Stimulated activated CD4-positive, alpha-beta T cell treated with anti-CD3 and anti-CD28 coated beads, Interleukin-15, amount 100 ng/mL, for 48 hours (primary cell): Measurements from ENCODE around the gene MYH7B.

Experiments
- DNase-seq, 2 donors: peaks; one replicate each; pipeline ENCODE4 v3.0.0-alpha.2; 2020; ENCODE audit warnings: low read depth in 2 of 2

The MYH7B gene

GRCh38 chr20:34955231-34956040 is at the start of gene MYH7B, which contains the start of gene GSS:
MYH7B (plus strand) TSS chr20:34955868; CDS start chr20:34978006, 22,138 bp downstream.
GSS (minus strand) TSS chr20:34955806; CDS start chr20:34951852, 3,954 bp downstream.
- peak; percentile 94 to 98 for DNase-seq

- DNase-seq, result no peak
Measured at GRCh38 chr20:34907616-34908469, 47.8 kb upstream of the MYH7B start.

- no peak for DNase-seq
Measured at GRCh38 chr20:34915131-34915530, 40.5 kb upstream of the MYH7B start.

GRCh38 chr20:34915749-34916455 is 39.8 kb upstream of the MYH7B start:
- no peak for DNase-seq

- DNase-seq, result no peak
Measured at GRCh38 chr20:34916774-34917354, 38.8 kb upstream of the MYH7B start.

GRCh38 chr20:34920055-34920454 is 35.6 kb upstream of the MYH7B start:
- DNase-seq, result peak in 1 of 2 donors; percentile 12

GRCh38 chr20:34921436-34921835 is 34.2 kb upstream of the MYH7B start:
- peak; percentile 11 to 14 for DNase-seq

GRCh38 chr20:34922654-34923381 is 32.9 kb upstream of the MYH7B start:
- no peak for DNase-seq

GRCh38 chr20:34923414-34923813 is 32.3 kb upstream of the MYH7B start:
- DNase-seq, result no peak

- no peak for DNase-seq
Measured at GRCh38 chr20:34925341-34925740, 30.3 kb upstream of the MYH7B start.

GRCh38 chr20:34925981-34926380 is 29.7 kb upstream of the MYH7B start:
- DNase-seq, result no peak

GRCh38 chr20:34926581-34926980 is 29.1 kb upstream of the MYH7B start:
- no peak for DNase-seq

GRCh38 chr20:34927736-34928135 is 27.9 kb upstream of the MYH7B start:
- DNase-seq, result no peak

- no peak for DNase-seq
Measured at GRCh38 chr20:34928411-34928810, 27.3 kb upstream of the MYH7B start.

GRCh38 chr20:34931771-34932170 is 23.9 kb upstream of the MYH7B start:
- DNase-seq, result no peak

GRCh38 chr20:34938466-34939163 is 17.1 kb upstream of the MYH7B start:
- no peak for DNase-seq

- DNase-seq, result no peak
Measured at GRCh38 chr20:34940081-34940481, 15.6 kb upstream of the MYH7B start.

GRCh38 chr20:34941226-34941625 is 14.4 kb upstream of the MYH7B start:
- no peak for DNase-seq

GRCh38 chr20:34942301-34942700 is 13.4 kb upstream of the MYH7B start:
- no peak for DNase-seq

- no peak for DNase-seq
Measured at GRCh38 chr20:34943808-34944567, 11.7 kb upstream of the MYH7B start.
